ENCODE measurements around the gene LRG1. TPM values are rescaled to one million over a fixed set of nuclear protein-coding genes. Genes with fewer than 3 reads are reported as not detected.

LRG1 gene
- total and polyA plus RNA-seq, 2 of the 13 experiments (the other 11 are each of a cell fraction or from before 2014, with no cell fraction given): 12.0 to 39.3 TPM

GRCh38 chr19:4582980-4583842 is 43.4 kb upstream of the LRG1 start:
- no peak for FAIRE-seq
- peak; percentile 78 for DNase-seq (ENCODE audit: low spot score)
- peak overlapping the region; percentile 67 for H3K9ac ChIP-seq (ENCODE audit: insufficient read depth, low read depth, low read length)
- no peaks in the 10 kb centered on the region for H3K27me3 ChIP-seq (ENCODE audit: control insufficient read depth in 1 of 2, insufficient read depth in 2 of 2, low read length in 2 of 2)
- no peaks in the 10 kb centered on the region for H3K9me3 ChIP-seq (ENCODE audit: low read length)
- H4K20me1 ChIP-seq (ENCODE audit: insufficient read depth, low read length): peaks cover 14% of the 10 kb centered on the region; the same call in 1 of the 2 replicates
- H2AFZ ChIP-seq (ENCODE audit: low read length): no peak overlapping the region
- ChIA-PET POLR2A (interaction anchor here (1.4 to 2.4 kb wide), 2 partner anchors 38 to 40 kb away, joined by 3 to 9 read pairs; no protein-coding TSS in a partner anchor), CTCF (ENCODE audit: low intra/inter-chr PET ratio, low total read pairs) (no interaction called here)
- peak overlapping the region; percentile 73 for H3K4me2 ChIP-seq (ENCODE audit: low read depth, low read length)
- peaks cover 30% of the 10 kb centered on the region for H3K79me2 ChIP-seq (ENCODE audit: insufficient read depth, low read length)
- intact Hi-C loops (cut with micrococcal nuclease; ENCODE audit: unreplicated experiment) (no loop called here), in situ Hi-C loops (cut with HindIII; ENCODE audit: extremely low pct_ligation_motif_present, low pct_unique_long_range_greater_than_20kb) (no loop called here)
- H3K36me3 ChIP-seq (replicated peaks in 1 of 2; ENCODE audit: control insufficient read depth in 1 of 2, insufficient read depth in 2 of 2, low read length in 2 of 2): peaks cover 0 to 6% of the 10 kb centered on the region in 2 experiments; a peak in 1 of 5 replicates
- peak; percentile 45 for ATAC-seq
- WGBS (ENCODE audit: low lambda C conversion rate): 4% methylated on average over 6 of the region's 16 CpGs
- H3K4me1 ChIP-seq (ENCODE audit: insufficient read depth, low read length): peaks cover 81% of the 10 kb centered on the region
- H3K4me3 ChIP-seq (replicated peaks in 1 of 3; ENCODE audit: insufficient read depth in 1 of 3, low read depth in 2 of 3, low read length in 3 of 3): peak overlapping the region in 1 of 3 experiments; percentile 85; a peak in 3 of 6 replicates
- BruUV-seq (replicated peaks): no TSS peak
- H3K27ac ChIP-seq (ENCODE audit: extremely low read length, insufficient read depth, low read length): peak overlapping the region; percentile 97
- TF ChIP-seq ZBTB43 (CRISPR knock-in tag; conservative IDR thresholded peaks at IDR 0.05) (peak; percentile 63; the same call in 1 of the 2 replicates), ZNF749 (CRISPR knock-in tag; IDR thresholded peaks at IDR 0.05; ENCODE audit: borderline replicate concordance) (no peak), NR2F6 (IDR thresholded peaks at IDR 0.05) (no peak), NR2F6 (CRISPR knock-in tag; IDR thresholded peaks at IDR 0.05) (0 out of 2 replicates have a peak, but pooled peaks have one; percentile 43), CREB3 (CRISPR knock-in tag; IDR thresholded peaks at IDR 0.05) (no peak), CEBPG (CRISPR knock-in tag; IDR thresholded peaks at IDR 0.05) (0 out of 2 replicates have a peak, but pooled peaks have one; percentile 3), E2F5 (CRISPR knock-in tag; conservative IDR thresholded peaks at IDR 0.05) (peak; percentile 56; the same call in 1 of the 2 replicates), ZNF687 (CRISPR knock-in tag; IDR thresholded peaks at IDR 0.05) (peak; percentile 85), KMT2A (CRISPR knock-in tag; IDR thresholded peaks at IDR 0.05) (no peak), ZNF3 (CRISPR knock-in tag; IDR thresholded peaks at IDR 0.05) (0 out of 2 replicates have a peak, but pooled peaks have one; percentile 45), NFIB (CRISPR knock-in tag; IDR thresholded peaks at IDR 0.05; ENCODE audit: borderline replicate concordance) (no peak), PTBP1 (IDR thresholded peaks at IDR 0.05; ENCODE audit: low read depth, low read length, poor library complexity, severe bottlenecking) (no peak), ZBTB20 (CRISPR knock-in tag; IDR thresholded peaks at IDR 0.05; ENCODE audit: borderline replicate concordance, low read depth) (0 out of 2 replicates have a peak, but pooled peaks have one; percentile 73), TFDP1 (CRISPR knock-in tag; IDR thresholded peaks at IDR 0.05; ENCODE audit: borderline replicate concordance) (peak; percentile 95), RARA (CRISPR knock-in tag; IDR thresholded peaks at IDR 0.05) (peak; percentile 7; the same call in 1 of the 2 replicates)
